ENCODE results near the gene TGFBR3.
"Not testable (repeated sequence)": the region's sequence is repeated elsewhere in the genome, so short reads cannot be mapped to it uniquely, and the experiment has no call there.

The TGFBR3 gene

GRCh38 chr1:91847851-91848250 is 38.1 kb downstream of the TGFBR3 start:
- DNase-seq, result no peak

- no peak for DNase-seq
Measured at GRCh38 chr1:91846639-91847013, 39.3 kb downstream of the TGFBR3 start.

- DNase-seq, result no peak
Measured at GRCh38 chr1:91846007-91846638, 39.8 kb downstream of the TGFBR3 start.

GRCh38 chr1:91844862-91845528 is 41.0 kb downstream of the TGFBR3 start:
- DNase-seq, result no peak

GRCh38 chr1:91843843-91844242 is 42.1 kb downstream of the TGFBR3 start:
- no peak for DNase-seq

- no peak for DNase-seq
Measured at GRCh38 chr1:91842563-91842962, 43.4 kb downstream of the TGFBR3 start.

GRCh38 chr1:91842056-91842455 is 43.9 kb downstream of the TGFBR3 start:
- no peak for DNase-seq

- not testable (repeated sequence) for DNase-seq
Measured at GRCh38 chr1:91840276-91840675, 45.7 kb downstream of the TGFBR3 start.

- DNase-seq, result no peak
Measured at GRCh38 chr1:91836331-91837040, 49.5 kb downstream of the TGFBR3 start.

- DNase-seq, result no peak
Measured at GRCh38 chr1:91835087-91835521, 50.8 kb downstream of the TGFBR3 start.

GRCh38 chr1:91834549-91834948 is 51.4 kb downstream of the TGFBR3 start:
- not testable (repeated sequence) for DNase-seq

GRCh38 chr1:91833946-91834345 is 52.0 kb downstream of the TGFBR3 start:
- no peak for DNase-seq

GRCh38 chr1:91831132-91831930 is 54.6 kb downstream of the TGFBR3 start:
- DNase-seq, result no peak

GRCh38 chr1:91830242-91831131 is 55.5 kb downstream of the TGFBR3 start:
- DNase-seq, result no peak

GRCh38 chr1:91829293-91830153 is 56.4 kb downstream of the TGFBR3 start:
- DNase-seq, result no peak

- no peak for DNase-seq
Measured at GRCh38 chr1:91828583-91829281, 57.2 kb downstream of the TGFBR3 start.

GRCh38 chr1:91827459-91828321 is 58.3 kb downstream of the TGFBR3 start:
- DNase-seq, result no peak

GRCh38 chr1:91827087-91827458 is 58.9 kb downstream of the TGFBR3 start:
- no peak for DNase-seq

GRCh38 chr1:91826649-91827048 is 59.3 kb downstream of the TGFBR3 start:
- no peak for DNase-seq

Data from effector CD8-positive, alpha-beta T cell (primary cell).